ENCODE results near the gene BOC. TPM values are rescaled to one million over a fixed set of nuclear protein-coding genes. Genes with fewer than 3 reads are reported as not detected.

BOC gene
- total RNA-seq, 2 donors from 2014 or later = 23.4 to 33.4 TPM

GRCh38 chr3:113265231-113265630 is 53.9 kb downstream of the BOC start:
- H3K27ac ChIP-seq = no peak overlapping the region
- no peak for TF ChIP-seq CTCF (IDR thresholded peaks at IDR 0.05)
- no peak for ATAC-seq (ENCODE audit: insufficient number of reproducible peaks, low FRiP score, low read depth)
- H3K4me1 ChIP-seq (ENCODE audit: control insufficient read depth in 1 of 2, low read depth in 2 of 2) = peaks cover 9 to 23% of the 10 kb centered on the region in 2 donors
- H3K9me3 ChIP-seq = no peaks in the 10 kb centered on the region
- no peak for DNase-seq (ENCODE audit: low spot score)
- H3K27me3 ChIP-seq (replicated peaks; ENCODE audit: insufficient read depth) = no peaks in the 10 kb centered on the region
- no peak overlapping the region for H3K4me3 ChIP-seq
- H3K36me3 ChIP-seq = no peaks in the 10 kb centered on the region

GRCh38 chr3:113266738-113267137 is 55.4 kb downstream of the BOC start:
- Histone ChIP-seq H3K9me3 (no peaks in the 10 kb centered on the region), H3K4me3 (no peak overlapping the region), H3K27ac (no peak overlapping the region), H3K36me3 (no peaks in the 10 kb centered on the region), H3K27me3 (replicated peaks; ENCODE audit: insufficient read depth) (no peaks in the 10 kb centered on the region), H3K4me1 (ENCODE audit: control insufficient read depth in 1 of 2, low read depth in 2 of 2) (peaks cover 0 to 8% of the 10 kb centered on the region in 2 donors)
- DNase-seq (ENCODE audit: low spot score) (no peak), ATAC-seq (ENCODE audit: insufficient number of reproducible peaks, low FRiP score, low read depth) (no peak)
- TF ChIP-seq CTCF (IDR thresholded peaks at IDR 0.05) = no peak

- no peaks in the 10 kb centered on the region for H3K4me1 ChIP-seq (ENCODE audit: control insufficient read depth in 1 of 2, low read depth in 2 of 2)
- DNase-seq (ENCODE audit: low spot score) = no peak
These were observed 57.0 kb downstream of the BOC start for GRCh38 chr3:113268311-113268710.

GRCh38 chr3:113268942-113269341 is 57.6 kb downstream of the BOC start:
- ATAC-seq (ENCODE audit: insufficient number of reproducible peaks, low FRiP score, low read depth) (no peak), DNase-seq (ENCODE audit: low spot score) (no peak)
- H3K4me1 ChIP-seq (ENCODE audit: control insufficient read depth in 1 of 2, low read depth in 2 of 2) = no peaks in the 10 kb centered on the region
- H3K36me3 ChIP-seq = no peaks in the 10 kb centered on the region
- no peak overlapping the region for H3K27ac ChIP-seq
- H3K4me3 ChIP-seq = no peak overlapping the region
- H3K9me3 ChIP-seq = no peaks in the 10 kb centered on the region
- no peaks in the 10 kb centered on the region for H3K27me3 ChIP-seq (replicated peaks; ENCODE audit: insufficient read depth)
- TF ChIP-seq CTCF (IDR thresholded peaks at IDR 0.05) = no peak

More at GRCh38 chr3:113268311-113268710, 57.0 kb downstream of the BOC start:
- Histone ChIP-seq H3K9me3 (no peaks in the 10 kb centered on the region), H3K27me3 (replicated peaks; ENCODE audit: insufficient read depth) (no peaks in the 10 kb centered on the region), H3K4me3 (no peak overlapping the region), H3K27ac (no peak overlapping the region), H3K36me3 (no peaks in the 10 kb centered on the region)
- ATAC-seq (ENCODE audit: insufficient number of reproducible peaks, low FRiP score, low read depth) = no peak
- no peak for TF ChIP-seq CTCF (IDR thresholded peaks at IDR 0.05)

GRCh38 chr3:113269661-113270060 is 58.3 kb downstream of the BOC start:
- H3K4me1 ChIP-seq (ENCODE audit: control insufficient read depth in 1 of 2, low read depth in 2 of 2) = no peaks in the 10 kb centered on the region
- no peak overlapping the region for H3K4me3 ChIP-seq
- DNase-seq (ENCODE audit: low spot score) = no peak
- no peaks in the 10 kb centered on the region for H3K9me3 ChIP-seq
- no peak for TF ChIP-seq CTCF (IDR thresholded peaks at IDR 0.05)
- ATAC-seq (ENCODE audit: insufficient number of reproducible peaks, low FRiP score, low read depth) = no peak
- no peaks in the 10 kb centered on the region for H3K27me3 ChIP-seq (replicated peaks; ENCODE audit: insufficient read depth)
- no peaks in the 10 kb centered on the region for H3K36me3 ChIP-seq
- no peak overlapping the region for H3K27ac ChIP-seq

Data from thoracic aorta (tissue), 2 donors.